Upper lobe of left lung (tissue), 6 donors: ENCODE results near the gene UNC45A. TPM values are rescaled to one million over a fixed set of nuclear protein-coding genes. Genes with fewer than 3 reads are reported as not detected.

ENCODE experiments used
- ATAC-seq, 2 donors: fragments of 200-7000 bp; cut with Tn5 transposase; one replicate each; pipeline ENCODE4 v1.9.1; 2022; ENCODE audit warnings: mild to moderate bottlenecking in 2 of 2, moderate library complexity in 2 of 2; ENCODE audit not compliant: low FRiP score in 2 of 2
- DNase-seq, 2 donors: peaks; one replicate each; pipeline ENCODE4 v3.0.0-alpha.2; 2019 to 2020
- H3K27ac ChIP-seq, 4 donors: fragments of 200-600 bp; sonication (generic); one replicate each; pipeline ENCODE4 v1.5.1; 2016 to 2019
- H3K27me3 ChIP-seq, 4 donors: fragments of 200-600 bp; sonication (generic); one replicate each; pipeline ENCODE4 v1.5.1; 2017 to 2019
- H3K36me3 ChIP-seq, 4 donors: fragments of 200-600 bp; sonication (generic); one replicate each; pipeline ENCODE4 v1.5.1; 2016 to 2019
- H3K4me1 ChIP-seq, 4 donors: fragments of 200-600 bp; sonication (generic); one replicate each; pipeline ENCODE4 v1.5.1; 2018 to 2019
- H3K4me3 ChIP-seq, 4 donors: fragments of 200-600 bp; sonication (generic); one replicate each; pipeline ENCODE4 v1.5.1; 2017 to 2019; ENCODE audit warnings: mild to moderate bottlenecking in 2 of 4, moderate library complexity in 1 of 4
- H3K9me3 ChIP-seq, 4 donors: fragments of 200-600 bp; sonication (generic); one replicate each; pipeline ENCODE4 v1.5.1; 2018 to 2019
- CTCF ChIP-seq, 6 experiments: fragments of 450-650 bp in 4 of 6; fragments of 200-600 bp in 2 of 6; sonication (generic) in 2 of 6; IDR thresholded peaks; one replicate each; pipeline ENCODE4 v1.5.1; 2016 to 2019; ENCODE audit warnings: antibody characterized with exemption in 6 of 6
- EP300 ChIP-seq, 4 donors: sonication (generic); formaldehyde crosslinking; IDR thresholded peaks; one replicate each; pipeline ENCODE4 v1.5.1; 2017; ENCODE audit warnings: antibody characterized with exemption in 4 of 4, control low read depth in 2 of 4
- POLR2A ChIP-seq, 4 donors: fragments of 450-650 bp; IDR thresholded peaks; one replicate each; pipeline ENCODE4 v1.5.1; 2016 to 2017; ENCODE audit warnings: antibody characterized with exemption in 4 of 4, mild to moderate bottlenecking in 2 of 4
- POLR2AphosphoS5 ChIP-seq, 2 donors: sonication (generic); formaldehyde crosslinking; IDR thresholded peaks; one replicate each; pipeline ENCODE4 v1.5.1; 2017; ENCODE audit warnings: antibody characterized with exemption in 2 of 2
- WGBS, 2 donors: methylation state at CpG; one replicate each; pipeline ENCODE4 v1.1.5; 2017 to 2018; 5-methylcytosine and 5-hydroxymethylcytosine counted together
- total RNA-seq, 6 donors: library from RNA; depleted of rRNA in 4 of 6; stranded (reverse); fragments of >200 nt in 4 of 6; gene quantifications; one replicate each; pipeline versions ENCODE4 v1.1.0 to v1.2.1, GENCODE V29; 2016 to 2021
- donor health status: DM: no; HTN: no; CAD: no; lungs with moderate emphysema.
- donor health status: DM: no; HTN: yes; CAD: no; lungs with severe emphysema.

UNC45A gene
- total RNA-seq, 6 donors from 2014 or later, result 40.7 to 108 (median 61.9) TPM

- TF ChIP-seq POLR2AphosphoS5 (IDR thresholded peaks at IDR 0.05), result no peak
- Histone ChIP-seq H3K4me1 (no peaks in the 10 kb centered on the region), H3K4me3 (no peak overlapping the region), H3K27ac (no peak overlapping the region), H3K9me3 (no peaks in the 10 kb centered on the region), H3K27me3 (no peaks in the 10 kb centered on the region), H3K36me3 (peaks cover 54 to 97% (median 91%) of the 10 kb centered on the region in 4 donors)
- DNase-seq (no peak), ATAC-seq (no peak)
- 80 to 93% methylated on average over 7 to 8 of the region's 8 CpGs for WGBS, 2 donors
Measured at GRCh38 chr15:90946941-90947576, 12.0 kb downstream of the UNC45A start.

- Histone ChIP-seq H3K36me3 (peaks cover 47 to 97% (median 89%) of the 10 kb centered on the region in 4 donors), H3K4me1 (no peaks in the 10 kb centered on the region), H3K4me3 (no peak overlapping the region), H3K27ac (no peak overlapping the region), H3K9me3 (no peaks in the 10 kb centered on the region), H3K27me3 (no peaks in the 10 kb centered on the region)
- TF ChIP-seq POLR2A (IDR thresholded peaks at IDR 0.05) (no peak), EP300 (IDR thresholded peaks at IDR 0.05) (no peak)
- 93 to 95% methylated on average over 12 to 16 of the region's 18 CpGs for WGBS, 2 donors
- no peak for ATAC-seq
- DNase-seq, result no peak
Measured at GRCh38 chr15:90947577-90948357, 12.7 kb downstream of the UNC45A start.

GRCh38 chr15:90948506-90948905 is 13.4 kb downstream of the UNC45A start:
- H3K9me3 ChIP-seq, result no peaks in the 10 kb centered on the region
- TF ChIP-seq EP300 (IDR thresholded peaks at IDR 0.05), result no peak
- TF ChIP-seq CTCF (IDR thresholded peaks at IDR 0.05), result no peak
- TF ChIP-seq POLR2A (IDR thresholded peaks at IDR 0.05), result no peak
- TF ChIP-seq POLR2AphosphoS5 (IDR thresholded peaks at IDR 0.05), result no peak
- H3K27me3 ChIP-seq, result no peaks in the 10 kb centered on the region
- DNase-seq (no peak), ATAC-seq (no peak)
- 82 to 99% methylated on average over 2 to 8 of the region's 8 CpGs for WGBS, 2 donors
- no peak overlapping the region for H3K4me3 ChIP-seq
- peaks cover 40 to 97% (median 88%) of the 10 kb centered on the region in 4 donors for H3K36me3 ChIP-seq
- H3K27ac ChIP-seq, result no peak overlapping the region
- H3K4me1 ChIP-seq, result no peaks in the 10 kb centered on the region

- H3K4me3 ChIP-seq, result no peak overlapping the region
- DNase-seq (peak in 1 of 2 donors; percentile 47), ATAC-seq (no peak)
- TF ChIP-seq POLR2AphosphoS5 (IDR thresholded peaks at IDR 0.05), result no peak
- TF ChIP-seq EP300 (IDR thresholded peaks at IDR 0.05), result no peak
- TF ChIP-seq CTCF (IDR thresholded peaks at IDR 0.05), result no peak
- TF ChIP-seq POLR2A (IDR thresholded peaks at IDR 0.05), result no peak
- H3K27ac ChIP-seq, result no peak overlapping the region
- WGBS, 2 donors, result 92 to 93% methylated on average over 8 to 22 of the region's 23 CpGs
- peaks cover under 1 to 7% (median 4%) of the 10 kb centered on the region in 4 donors for H3K4me1 ChIP-seq
- H3K36me3 ChIP-seq, result peaks cover 28 to 85% (median 75%) of the 10 kb centered on the region in 4 donors
- no peaks in the 10 kb centered on the region for H3K9me3 ChIP-seq
- no peaks in the 10 kb centered on the region for H3K27me3 ChIP-seq
Measured at GRCh38 chr15:90949979-90950675, 15.0 kb downstream of the UNC45A start.

GRCh38 chr15:90950676-90951075 is 15.6 kb downstream of the UNC45A start:
- Histone ChIP-seq H3K27me3 (no peaks in the 10 kb centered on the region), H3K36me3 (peaks cover 25 to 82% (median 69%) of the 10 kb centered on the region in 4 donors)
- no peak for TF ChIP-seq POLR2AphosphoS5 (IDR thresholded peaks at IDR 0.05)
- no peak for TF ChIP-seq EP300 (IDR thresholded peaks at IDR 0.05)
- no peak for TF ChIP-seq POLR2A (IDR thresholded peaks at IDR 0.05)
- no peak for TF ChIP-seq CTCF (IDR thresholded peaks at IDR 0.05)

More at GRCh38 chr15:90950676-90951075, 15.6 kb downstream of the UNC45A start:
- H3K9me3 ChIP-seq, result no peaks in the 10 kb centered on the region
- H3K27ac ChIP-seq, result no peak overlapping the region
- ATAC-seq (no peak), DNase-seq (no peak)
- peaks cover 6 to 13% (median 10%) of the 10 kb centered on the region in 4 donors for H3K4me1 ChIP-seq
- no peak overlapping the region for H3K4me3 ChIP-seq
- 97 to 100% methylated on average over 2 to 6 of the region's 6 CpGs for WGBS, 2 donors
